Breast epithelium (tissue), 4 donors: Measurements from ENCODE around the gene DDC. TPM values are rescaled to one million over a fixed set of nuclear protein-coding genes. Genes with fewer than 3 reads are reported as not detected.

Source experiments
- DNase-seq, 2 donors: peaks; one replicate each; pipeline ENCODE4 v3.0.0-alpha.2; 2019; ENCODE audit warnings: low spot score in 2 of 2
- H3K27ac ChIP-seq, 2 donors: fragments of 200-600 bp; sonication (generic) in 1 of 2; one replicate each; pipeline ENCODE4 v1.5.1; 2016 to 2019; ENCODE audit warnings: mild to moderate bottlenecking in 1 of 2
- H3K27me3 ChIP-seq, 2 donors: fragments of 200-600 bp; sonication (generic) in 1 of 2; one replicate each; pipeline versions ENCODE4 v1.5.1 to v1.6.0; 2017 to 2019; ENCODE audit warnings: control low read depth in 1 of 2, mild to moderate bottlenecking in 1 of 2
- H3K36me3 ChIP-seq: fragments of 200-600 bp; one replicate; pipeline ENCODE4 v1.5.1; 2019
- H3K4me1 ChIP-seq, 2 donors: fragments of 200-600 bp; sonication (generic); one replicate each; pipeline ENCODE4 v1.5.1; 2016 to 2019; ENCODE audit warnings: control low read depth in 1 of 2
- H3K4me3 ChIP-seq, 3 donors: fragments of 200-600 bp; sonication (generic); 1 replicate in 2 of 3; 2 replicates in 1 of 3; pipeline ENCODE4 v1.5.1; 2016 to 2019; ENCODE audit warnings: mild to moderate bottlenecking in 3 of 3, moderate library complexity in 2 of 3
- H3K9me3 ChIP-seq, 2 donors: fragments of 200-600 bp; sonication (generic) in 1 of 2; one replicate each; pipeline ENCODE4 v1.5.1; 2016 to 2019; ENCODE audit warnings: control low read depth in 1 of 2
- POLR2A ChIP-seq: fragments of 450-650 bp; IDR thresholded peaks from one replicate; pipeline ENCODE4 v1.6.1; 2016; ENCODE audit warnings: antibody characterized with exemption, mild to moderate bottlenecking, moderate library complexity
- POLR2AphosphoS5 ChIP-seq, 3 donors: sonication (generic); formaldehyde crosslinking; IDR thresholded peaks; one replicate each; pipeline ENCODE4 v1.6.1; 2017; ENCODE audit warnings: antibody characterized with exemption in 3 of 3
- intact Hi-C: fragments of 100-400 bp; cut with DNase I; formaldehyde crosslinking; loops from one replicate; pipeline ENCODE4 v1.15.1; 2023; ENCODE audit warnings: low total_unique reads
- total RNA-seq, 3 donors: library from RNA; depleted of rRNA; stranded (reverse); fragments of >200 nt; gene quantifications; one replicate each; pipeline ENCODE4 v1.1.0, GENCODE V29; 2016
- TF ChIP-seq, protein P1 (sequence below), 3 donors: fragments of 450-650 bp; IDR thresholded peaks; one replicate each; pipeline ENCODE4 v1.5.1; 2016 to 2017; ENCODE audit warnings: antibody characterized with exemption in 3 of 3, mild to moderate bottlenecking in 3 of 3, moderate library complexity in 3 of 3

DDC gene
- total RNA-seq, 3 donors from 2014 or later, result 0.29 to 0.33 TPM; not detected in 1

GRCh38 chr7:50594136-50594535, 28.9 kb upstream of the DDC start:
- TF ChIP-seq, protein P1, sequence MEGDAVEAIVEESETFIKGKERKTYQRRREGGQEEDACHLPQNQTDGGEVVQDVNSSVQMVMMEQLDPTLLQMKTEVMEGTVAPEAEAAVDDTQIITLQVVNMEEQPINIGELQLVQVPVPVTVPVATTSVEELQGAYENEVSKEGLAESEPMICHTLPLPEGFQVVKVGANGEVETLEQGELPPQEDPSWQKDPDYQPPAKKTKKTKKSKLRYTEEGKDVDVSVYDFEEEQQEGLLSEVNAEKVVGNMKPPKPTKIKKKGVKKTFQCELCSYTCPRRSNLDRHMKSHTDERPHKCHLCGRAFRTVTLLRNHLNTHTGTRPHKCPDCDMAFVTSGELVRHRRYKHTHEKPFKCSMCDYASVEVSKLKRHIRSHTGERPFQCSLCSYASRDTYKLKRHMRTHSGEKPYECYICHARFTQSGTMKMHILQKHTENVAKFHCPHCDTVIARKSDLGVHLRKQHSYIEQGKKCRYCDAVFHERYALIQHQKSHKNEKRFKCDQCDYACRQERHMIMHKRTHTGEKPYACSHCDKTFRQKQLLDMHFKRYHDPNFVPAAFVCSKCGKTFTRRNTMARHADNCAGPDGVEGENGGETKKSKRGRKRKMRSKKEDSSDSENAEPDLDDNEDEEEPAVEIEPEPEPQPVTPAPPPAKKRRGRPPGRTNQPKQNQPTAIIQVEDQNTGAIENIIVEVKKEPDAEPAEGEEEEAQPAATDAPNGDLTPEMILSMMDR (IDR thresholded peaks at IDR 0.05), result no peak
- TF ChIP-seq POLR2AphosphoS5 (IDR thresholded peaks at IDR 0.05), result no peak
- TF ChIP-seq POLR2A, result no peak
- Histone ChIP-seq H3K9me3 (no peaks in the 10 kb centered on the region), H3K36me3 (no peaks in the 10 kb centered on the region), H3K27ac (no peak overlapping the region), H3K27me3 (no peaks in the 10 kb centered on the region), H3K4me1 (no peaks in the 10 kb centered on the region), H3K4me3 (no peak overlapping the region)
- intact Hi-C loops, result no loop called here
- DNase-seq, result no peak

GRCh38 chr7:50592940-50593339, 27.7 kb upstream of the DDC start:
- H3K27ac ChIP-seq, result no peak overlapping the region
- no peak for TF ChIP-seq POLR2AphosphoS5 (IDR thresholded peaks at IDR 0.05)
- no peak overlapping the region for H3K4me3 ChIP-seq
- H3K36me3 ChIP-seq, result no peaks in the 10 kb centered on the region
- DNase-seq, result no peak
- H3K4me1 ChIP-seq, result no peaks in the 10 kb centered on the region
- no peaks in the 10 kb centered on the region for H3K9me3 ChIP-seq
- intact Hi-C loops, result no loop called here
- no peaks in the 10 kb centered on the region for H3K27me3 ChIP-seq

- Histone ChIP-seq H3K27ac (no peak overlapping the region), H3K27me3 (no peaks in the 10 kb centered on the region), H3K9me3 (no peaks in the 10 kb centered on the region), H3K36me3 (no peaks in the 10 kb centered on the region), H3K4me3 (no peak overlapping the region), H3K4me1 (no peaks in the 10 kb centered on the region)
- intact Hi-C loops, result no loop called here
- TF ChIP-seq POLR2A (no peak), POLR2AphosphoS5 (IDR thresholded peaks at IDR 0.05) (no peak)
- TF ChIP-seq, protein P1 (IDR thresholded peaks at IDR 0.05), result no peak
- no peak for DNase-seq
These were observed 26.6 kb upstream of the DDC start for GRCh38 chr7:50591480-50592438.

DNA sequence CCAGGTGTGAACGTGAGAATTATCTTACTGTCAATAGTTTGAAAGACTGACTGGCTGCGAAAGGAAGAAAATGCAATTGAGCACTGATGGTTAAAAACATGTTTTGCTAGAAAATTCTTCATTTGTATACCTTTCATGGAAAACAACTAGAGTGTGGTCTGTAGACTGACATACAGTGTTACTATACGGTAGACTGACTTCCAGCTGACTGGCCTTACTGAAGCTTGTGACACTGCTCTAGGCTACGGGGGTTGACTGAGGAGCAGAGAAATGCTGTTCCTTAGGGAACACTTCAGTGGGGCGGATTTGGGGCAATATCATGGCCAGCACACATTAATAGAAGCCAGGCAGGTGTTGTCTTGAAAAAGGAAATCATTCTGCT, 25.9 kb upstream of the DDC start:
- intact Hi-C loops, result no loop called here
- no peak overlapping the region for H3K4me3 ChIP-seq

DNA sequence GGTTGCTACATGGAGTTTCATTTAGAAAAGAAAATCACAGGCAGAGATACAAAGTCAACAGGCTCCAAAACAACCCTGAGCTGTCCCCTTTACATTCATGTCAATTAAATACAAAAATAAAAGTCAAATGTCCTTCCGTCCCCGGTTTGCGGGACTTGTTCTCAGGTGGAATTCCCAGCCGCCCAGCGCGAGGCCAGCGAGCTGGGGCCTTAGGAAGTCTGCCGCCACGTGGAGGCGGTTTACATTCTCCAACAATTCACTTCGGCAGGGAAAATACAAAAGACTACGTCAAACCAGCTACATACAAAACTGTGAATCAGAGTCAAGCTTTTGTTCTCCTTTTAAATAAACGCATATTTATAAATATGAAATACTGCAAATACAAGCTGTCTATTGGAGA, 25.3 kb upstream of the DDC start:
- TF ChIP-seq POLR2AphosphoS5 (IDR thresholded peaks at IDR 0.05) (no peak), POLR2A (no peak)
- TF ChIP-seq, protein P1 (IDR thresholded peaks at IDR 0.05), result no peak
- no peaks in the 10 kb centered on the region for H3K36me3 ChIP-seq
- no peak overlapping the region for H3K27ac ChIP-seq
- H3K4me1 ChIP-seq, result no peaks in the 10 kb centered on the region
- H3K9me3 ChIP-seq, result no peaks in the 10 kb centered on the region
- H3K4me3 ChIP-seq, result no peak overlapping the region
- intact Hi-C loops, result no loop called here
- H3K27me3 ChIP-seq, result no peaks in the 10 kb centered on the region
- no peak for DNase-seq

More for the DNA sequence above, 25.9 kb upstream of the DDC start:
- Histone ChIP-seq H3K9me3 (no peaks in the 10 kb centered on the region), H3K27ac (no peak overlapping the region), H3K36me3 (no peaks in the 10 kb centered on the region), H3K4me1 (no peaks in the 10 kb centered on the region), H3K27me3 (no peaks in the 10 kb centered on the region)
- TF ChIP-seq, protein P1 (IDR thresholded peaks at IDR 0.05), result no peak
- TF ChIP-seq POLR2AphosphoS5 (IDR thresholded peaks at IDR 0.05) (no peak), POLR2A (no peak)
- no peak for DNase-seq
